GM23338 (cell line): ENCODE measurements around the gene STX8. TPM values are rescaled to one million over a fixed set of nuclear protein-coding genes. Genes with fewer than 3 reads are reported as not detected.

Experiments
- ATAC-seq: fragments of 200-7000 bp; cut with Tn5 transposase; 3 replicates; pipeline ENCODE4 v1.9.1; 2020
- DNase-seq: peaks from one replicate; pipeline ENCODE4 v3.0.0-alpha.2; 2015; ENCODE audit warnings: low spot score
- H2AFZ ChIP-seq: fragments of 200-600 bp; sonication (generic); 2 replicates; pipeline ENCODE4 v1.8.0; 2016; ENCODE audit warnings: antibody characterized with exemption, mild to moderate bottlenecking, moderate library complexity
- H3F3A ChIP-seq: fragments of 200-600 bp; sonication (generic); replicated peaks from 2 replicates; pipeline ENCODE4 v1.8.0; 2017; ENCODE audit warnings: antibody characterized with exemption, mixed run types, low read depth
- H3K27ac ChIP-seq: fragments of 200-600 bp; sonication (generic); 2 replicates; pipeline ENCODE4 v1.6.1; 2016; ENCODE audit warnings: low read depth
- H3K27me3 ChIP-seq: fragments of 200-600 bp; sonication (generic); 2 replicates; pipeline ENCODE4 v1.8.0; 2016; ENCODE audit warnings: mild to moderate bottlenecking, mixed run types, moderate library complexity; ENCODE audit not compliant: insufficient read depth
- H3K36me3 ChIP-seq: fragments of 200-600 bp; sonication (generic); 2 replicates; pipeline ENCODE4 v1.8.0; 2016; ENCODE audit warnings: mild to moderate bottlenecking; ENCODE audit not compliant: insufficient read depth
- H3K4me1 ChIP-seq: fragments of 200-600 bp; sonication (generic); 2 replicates; pipeline ENCODE4 v1.8.0; 2016; ENCODE audit warnings: mild to moderate bottlenecking, moderate library complexity; ENCODE audit not compliant: insufficient read depth
- H3K4me2 ChIP-seq: fragments of 200-600 bp; sonication (generic); 2 replicates; pipeline ENCODE4 v1.7.1; 2017; ENCODE audit warnings: mixed run types
- H3K4me3 ChIP-seq: fragments of 200-600 bp; sonication (generic); 2 replicates; pipeline ENCODE4 v1.6.1; 2016; ENCODE audit warnings: mixed run types
- H3K79me2 ChIP-seq: fragments of 200-600 bp; sonication (generic); replicated peaks from 2 replicates; pipeline ENCODE4 v1.8.0; 2017; ENCODE audit warnings: mild to moderate bottlenecking; ENCODE audit not compliant: insufficient read depth
- H3K9me2 ChIP-seq: fragments of 200-600 bp; sonication (generic); 2 replicates; pipeline ENCODE4 v1.8.0; 2017; ENCODE audit not compliant: insufficient read depth
- H4K20me1 ChIP-seq: fragments of 200-600 bp; sonication (generic); replicated peaks from 2 replicates; pipeline ENCODE4 v1.8.0; 2017; ENCODE audit warnings: mild to moderate bottlenecking; ENCODE audit not compliant: insufficient read depth
- H3K27ac Mint-ChIP-seq: 2 replicates; pipeline ENCODE4 v1.8.0; 2020; ENCODE audit warnings: inconsistent platforms, mild to moderate bottlenecking, moderate library complexity, mixed read lengths
- H3K27me3 Mint-ChIP-seq: 3 replicates; pipeline ENCODE4 v1.8.0; 2022; ENCODE audit warnings: low read depth, mild to moderate bottlenecking, moderate library complexity, mixed read lengths, inconsistent platforms; ENCODE audit not compliant: insufficient read depth, poor library complexity
- H3K36me3 Mint-ChIP-seq: 3 replicates; pipeline ENCODE4 v1.8.0; 2021; ENCODE audit warnings: low read depth, mild to moderate bottlenecking, inconsistent platforms, moderate library complexity, mixed read lengths
- H3K4me1 Mint-ChIP-seq: 3 replicates; pipeline ENCODE4 v1.8.0; 2020; ENCODE audit warnings: mild to moderate bottlenecking, inconsistent platforms, mixed read lengths
- H3K4me3 Mint-ChIP-seq: 3 replicates; pipeline ENCODE4 v1.8.0; 2021; ENCODE audit warnings: moderate library complexity, mild to moderate bottlenecking, inconsistent platforms, mixed read lengths
- H3K9me3 Mint-ChIP-seq: 3 replicates; pipeline ENCODE4 v1.8.0; 2020; ENCODE audit warnings: moderate library complexity, mild to moderate bottlenecking, inconsistent platforms, mixed read lengths
- CREB1 ChIP-seq: fragments of 250-450 bp; sonication (Bioruptor Pico); IDR thresholded peaks from 2 replicates; pipeline ENCODE4 v1.5.0; 2020; ENCODE audit warnings: low read depth, mild to moderate bottlenecking, moderate library complexity
- CTCF ChIP-seq, 2 experiments: fragments of 200-600 bp in 1 of 2; sonication (generic) in 1 of 2; conservative IDR thresholded peaks; 2 replicates each; pipeline versions ENCODE4 v1.5.1 to v1.6.1; 2016 to 2017; ENCODE audit warnings: antibody characterized with exemption in 2 of 2, low read depth in 2 of 2, mild to moderate bottlenecking in 2 of 2, moderate library complexity in 1 of 2
- ETS1 ChIP-seq: IDR thresholded peaks from 2 replicates; pipeline ENCODE4 v1.6.1; 2016; ENCODE audit warnings: antibody characterized with exemption
- EZH2 ChIP-seq: fragments of 200-600 bp; sonication (generic); IDR thresholded peaks from one replicate; pipeline ENCODE4 v1.8.0; 2017; ENCODE audit warnings: antibody characterized with exemption, mild to moderate bottlenecking, low read depth; ENCODE audit not compliant: unreplicated experiment
- EZH2phosphoT487 ChIP-seq: fragments of 200-600 bp; sonication (generic); IDR thresholded peaks from one replicate; pipeline ENCODE4 v1.8.1; 2018; ENCODE audit warnings: antibody characterized with exemption; ENCODE audit not compliant: unreplicated experiment
- JUNB ChIP-seq: IDR thresholded peaks from one replicate; pipeline ENCODE4 v1.6.1; 2016; ENCODE audit warnings: antibody characterized with exemption; ENCODE audit not compliant: unreplicated experiment
- NANOG ChIP-seq: IDR thresholded peaks from 2 replicates; pipeline ENCODE4 v1.6.1; 2016; ENCODE audit warnings: antibody characterized with exemption, borderline replicate concordance
- POLR2AphosphoS5 ChIP-seq: IDR thresholded peaks from 2 replicates; pipeline ENCODE4 v1.6.1; 2016; ENCODE audit warnings: antibody characterized with exemption, low read depth
- STAT1 ChIP-seq: IDR thresholded peaks from one replicate; pipeline ENCODE4 v1.6.1; 2016; ENCODE audit warnings: antibody characterized with exemption; ENCODE audit not compliant: unreplicated experiment
- ZNF114 ChIP-seq: fragments of 250-450 bp; sonication (Bioruptor Pico); IDR thresholded peaks from 2 replicates; pipeline ENCODE4 v1.5.0; 2020; ENCODE audit warnings: mild to moderate bottlenecking, moderate library complexity
- ZNF331 ChIP-seq: fragments of 250-450 bp; sonication (Bioruptor Pico); IDR thresholded peaks from 2 replicates; pipeline ENCODE4 v1.5.0; 2020; ENCODE audit warnings: low read depth, mild to moderate bottlenecking, moderate library complexity
- ZNF462 ChIP-seq: fragments of 250-450 bp; sonication (Bioruptor Pico); IDR thresholded peaks from 2 replicates; pipeline ENCODE4 v1.5.0; 2020; ENCODE audit warnings: mild to moderate bottlenecking, moderate library complexity
- polyA plus RNA-seq: library from polyadenylated mRNA; unstranded; fragments of >200 nt; fragmentation: Nextera tagmentation; extraction: Ambion mirVana; gene quantifications from 2 replicates; pipeline ENCODE4 v1.2.1, GENCODE V29; 2016
- total RNA-seq: library from RNA; depleted of rRNA; stranded (reverse); fragments of >200 nt; shearing (Covaris generic); gene quantifications from 2 replicates; pipeline ENCODE4 v1.2.3, GENCODE V29; 2014
- TF ChIP-seq, protein P1 (sequence below): IDR thresholded peaks from one replicate; pipeline ENCODE4 v1.6.1; 2018; ENCODE audit warnings: antibody characterized with exemption; ENCODE audit not compliant: unreplicated experiment

STX8 gene
- total and polyA plus RNA-seq, 2 experiments from 2014 or later: 59.4 to 82.3 TPM

- Histone ChIP-seq H4K20me1 (no peaks in the 10 kb centered on the region), H3K27ac (no peak overlapping the region), H3F3A (no peaks in the 10 kb centered on the region), H3K27me3 (no peaks in the 10 kb centered on the region), H3K9me2 (no peaks in the 10 kb centered on the region), H3K36me3 (no peaks in the 10 kb centered on the region), H3K4me1 (no peaks in the 10 kb centered on the region), H3K79me2 (no peaks in the 10 kb centered on the region), H3K4me3 (no peak overlapping the region), H3K4me2 (no peak overlapping the region), H2AFZ (no peak overlapping the region)
- Mint-ChIP-seq H3K4me1 (peaks cover 2% of the 10 kb centered on the region; the same call in 1 of the 3 replicates), H3K9me3 (no peaks in the 10 kb centered on the region), H3K36me3 (no peaks in the 10 kb centered on the region; the same call in 2 of the 3 replicates), H3K27me3 (no peaks in the 10 kb centered on the region), H3K4me3 (no peak overlapping the region), H3K27ac (no peak overlapping the region)
- DNase-seq: no peak
- ATAC-seq: no peak
- TF ChIP-seq EZH2 (no peak), NANOG (no peak), ZNF462 (CRISPR knock-in tag) (no peak), ETS1 (no peak), CREB1 (CRISPR knock-in tag) (no peak), JUNB (no peak), POLR2AphosphoS5 (no peak), EZH2phosphoT487 (no peak), STAT1 (no peak), ZNF331 (CRISPR knock-in tag) (no peak), ZNF114 (CRISPR knock-in tag) (no peak), CTCF (conservative IDR thresholded peaks at IDR 0.05; ENCODE audit: low read depth in 2 of 2) (no peak)
- TF ChIP-seq, protein P1, sequence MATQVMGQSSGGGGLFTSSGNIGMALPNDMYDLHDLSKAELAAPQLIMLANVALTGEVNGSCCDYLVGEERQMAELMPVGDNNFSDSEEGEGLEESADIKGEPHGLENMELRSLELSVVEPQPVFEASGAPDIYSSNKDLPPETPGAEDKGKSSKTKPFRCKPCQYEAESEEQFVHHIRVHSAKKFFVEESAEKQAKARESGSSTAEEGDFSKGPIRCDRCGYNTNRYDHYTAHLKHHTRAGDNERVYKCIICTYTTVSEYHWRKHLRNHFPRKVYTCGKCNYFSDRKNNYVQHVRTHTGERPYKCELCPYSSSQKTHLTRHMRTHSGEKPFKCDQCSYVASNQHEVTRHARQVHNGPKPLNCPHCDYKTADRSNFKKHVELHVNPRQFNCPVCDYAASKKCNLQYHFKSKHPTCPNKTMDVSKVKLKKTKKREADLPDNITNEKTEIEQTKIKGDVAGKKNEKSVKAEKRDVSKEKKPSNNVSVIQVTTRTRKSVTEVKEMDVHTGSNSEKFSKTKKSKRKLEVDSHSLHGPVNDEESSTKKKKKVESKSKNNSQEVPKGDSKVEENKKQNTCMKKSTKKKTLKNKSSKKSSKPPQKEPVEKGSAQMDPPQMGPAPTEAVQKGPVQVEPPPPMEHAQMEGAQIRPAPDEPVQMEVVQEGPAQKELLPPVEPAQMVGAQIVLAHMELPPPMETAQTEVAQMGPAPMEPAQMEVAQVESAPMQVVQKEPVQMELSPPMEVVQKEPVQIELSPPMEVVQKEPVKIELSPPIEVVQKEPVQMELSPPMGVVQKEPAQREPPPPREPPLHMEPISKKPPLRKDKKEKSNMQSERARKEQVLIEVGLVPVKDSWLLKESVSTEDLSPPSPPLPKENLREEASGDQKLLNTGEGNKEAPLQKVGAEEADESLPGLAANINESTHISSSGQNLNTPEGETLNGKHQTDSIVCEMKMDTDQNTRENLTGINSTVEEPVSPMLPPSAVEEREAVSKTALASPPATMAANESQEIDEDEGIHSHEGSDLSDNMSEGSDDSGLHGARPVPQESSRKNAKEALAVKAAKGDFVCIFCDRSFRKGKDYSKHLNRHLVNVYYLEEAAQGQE: no peak
Measured at GRCh38 chr17:9386401-9386800, 189.2 kb downstream of the STX8 start.
